HG03139 (cell line): ENCODE measurements around the gene ANKMY1.

Experiments
- ATAC-seq: cut with Tn5 transposase; IDR thresholded peaks from one replicate; pipeline ENCODE4 v1.9.1; 2021; ENCODE audit not compliant: unreplicated experiment

The ANKMY1 gene

GRCh38 chr2:240450532-240451107 is 107.2 kb downstream of the ANKMY1 start:
- no peak for ATAC-seq

- no peak for ATAC-seq
Observed at GRCh38 chr2:240449764-240450531, 107.8 kb downstream of the ANKMY1 start.

- no peak for ATAC-seq
Observed at GRCh38 chr2:240448387-240449274, 109.2 kb downstream of the ANKMY1 start.

- no peak for ATAC-seq
Observed at GRCh38 chr2:240447934-240448333, 109.9 kb downstream of the ANKMY1 start.

- ATAC-seq = no peak
Observed at GRCh38 chr2:240447331-240447730, 110.5 kb downstream of the ANKMY1 start.

- ATAC-seq = no peak
Observed at GRCh38 chr2:240446664-240447175, 111.1 kb downstream of the ANKMY1 start.

- no peak for ATAC-seq
Observed at GRCh38 chr2:240445961-240446663, 111.7 kb downstream of the ANKMY1 start.

- ATAC-seq = no peak
Observed at GRCh38 chr2:240444464-240444863, 113.3 kb downstream of the ANKMY1 start.

- ATAC-seq = no peak
Observed at GRCh38 chr2:240443891-240444301, 113.9 kb downstream of the ANKMY1 start.

GRCh38 chr2:240442891-240443715 is 114.7 kb downstream of the ANKMY1 start:
- ATAC-seq = no peak

- no peak for ATAC-seq
Observed at GRCh38 chr2:240441993-240442411, 115.8 kb downstream of the ANKMY1 start.

GRCh38 chr2:240441326-240441992 is 116.3 kb downstream of the ANKMY1 start:
- ATAC-seq = no peak

GRCh38 chr2:240440704-240441320 is 117.0 kb downstream of the ANKMY1 start:
- ATAC-seq = no peak

GRCh38 chr2:240440251-240440650 is 117.5 kb downstream of the ANKMY1 start:
- no peak for ATAC-seq

GRCh38 chr2:240439698-240440151 is 118.1 kb downstream of the ANKMY1 start:
- ATAC-seq = no peak

GRCh38 chr2:240438810-240439697 is 118.7 kb downstream of the ANKMY1 start:
- ATAC-seq = no peak

GRCh38 chr2:240437861-240438809 is 119.7 kb downstream of the ANKMY1 start:
- ATAC-seq = no peak
